ENCODE data around the gene LOC101059915.

The LOC101059915 gene

DNA sequence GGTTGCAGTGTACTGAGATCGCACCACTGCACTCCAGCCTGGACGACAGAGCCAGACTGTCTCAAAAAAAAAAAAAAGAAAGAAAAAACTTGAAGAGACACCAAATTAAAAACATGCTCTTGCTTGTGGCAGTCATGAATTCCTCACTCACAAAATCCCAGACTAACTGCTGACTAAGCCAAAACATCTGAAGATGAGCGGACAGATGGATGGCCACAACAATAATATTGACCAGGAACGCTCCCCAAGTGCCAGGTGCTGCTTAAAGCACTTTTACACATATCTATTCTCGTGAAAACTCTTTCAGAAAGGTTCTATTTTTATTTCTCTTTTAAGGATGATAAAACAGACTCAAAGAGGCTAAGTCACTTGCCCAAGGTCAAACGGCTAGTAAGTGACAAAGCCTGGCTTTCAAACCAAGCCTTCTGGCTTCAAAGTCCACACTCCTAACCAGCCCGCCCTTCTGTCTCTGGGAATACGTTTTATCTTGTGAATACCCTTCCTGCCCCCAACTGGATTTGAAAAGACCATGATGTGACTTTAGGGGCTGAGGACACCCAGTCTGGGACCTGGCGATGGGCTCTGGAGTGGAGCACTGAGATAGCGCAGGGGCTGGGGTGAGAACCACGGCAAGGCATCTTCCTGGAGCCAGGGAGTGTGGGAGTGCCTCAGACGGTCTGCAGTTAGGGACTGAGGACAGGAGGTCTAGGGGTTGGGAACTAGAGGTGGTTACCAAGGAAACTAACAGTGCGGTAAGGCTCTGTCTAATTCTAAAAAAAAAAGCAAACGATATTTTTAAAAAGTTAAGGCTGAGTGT lies 39.5 kb upstream of the LOC101059915 start:
- H3K9me3 ChIP-seq (replicated peaks; ENCODE audit: control insufficient read depth, insufficient read depth, low read length): no peaks in the 10 kb centered on the region; the same call in 2 of the 3 replicates
- intact Hi-C loops (cut with micrococcal nuclease; ENCODE audit: unreplicated experiment) (no loop called here), in situ Hi-C loops (cut with MboI) (no loop called here)
- H3K4me3 ChIP-seq: no peak overlapping the region
- H3K9ac ChIP-seq (ENCODE audit: control insufficient read depth, insufficient read depth, low read length): no peak overlapping the region
- ATAC-seq: no peak
- H3K4me2 ChIP-seq (ENCODE audit: control insufficient read depth, insufficient read depth): no peak overlapping the region
- ChIA-PET POLR2A (no interaction called here), SMC1A (ENCODE audit: uncharacterized antibody, unreplicated experiment) (no interaction called here), CTCF (no interaction called here), RAD21 (ENCODE audit: unreplicated experiment) (no interaction called here)
- H3K79me2 ChIP-seq (ENCODE audit: control insufficient read depth, insufficient read depth, low read length): no peaks in the 10 kb centered on the region
- no TSS peak for BruUV-seq (replicated peaks)
- no peaks in the 10 kb centered on the region for H3K27me3 ChIP-seq (replicated peaks in 1 of 2; ENCODE audit: control insufficient read depth in 2 of 2, insufficient read depth in 2 of 2, low read length in 1 of 2)
- H3K4me1 ChIP-seq (ENCODE audit: control insufficient read depth, insufficient read depth, low read length): peaks cover 40% of the 10 kb centered on the region
- H2AFZ ChIP-seq (ENCODE audit: control insufficient read depth, low read depth, low read length): no peak overlapping the region
- H3K36me3 ChIP-seq (ENCODE audit: control insufficient read depth in 2 of 2, insufficient read depth in 2 of 2, low read length in 1 of 2): no peaks in the 10 kb centered on the region
- DNase-seq (ENCODE audit: low read depth, low spot score): no peak
- 56% methylated on average over 14 of the region's 14 CpGs for WGBS (ENCODE audit: insufficient coverage, insufficient replicate concordance, low lambda C conversion rate, missing lambda C conversion rate)
- FAIRE-seq: no peak
- peak overlapping the region; percentile 9; the same call in 1 of the 2 replicates for H3K27ac ChIP-seq (ENCODE audit: control insufficient read depth, insufficient read depth)
- H4K20me1 ChIP-seq (ENCODE audit: control insufficient read depth, insufficient read depth): no peaks in the 10 kb centered on the region
- TF ChIP-seq NFYA (IDR thresholded peaks at IDR 0.05; ENCODE audit: borderline replicate concordance, low read depth, low read length): no peak
- no peak for TF ChIP-seq HCFC1 (IDR thresholded peaks at IDR 0.05; ENCODE audit: low read length)
- TF ChIP-seq SMAD1 (IDR thresholded peaks at IDR 0.05; ENCODE audit: low read depth, partially characterized antibody): no peak
- TF ChIP-seq LARP7 (IDR thresholded peaks at IDR 0.05): no peak
- TF ChIP-seq, protein P1, sequence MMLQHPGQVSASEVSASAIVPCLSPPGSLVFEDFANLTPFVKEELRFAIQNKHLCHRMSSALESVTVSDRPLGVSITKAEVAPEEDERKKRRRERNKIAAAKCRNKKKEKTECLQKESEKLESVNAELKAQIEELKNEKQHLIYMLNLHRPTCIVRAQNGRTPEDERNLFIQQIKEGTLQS (IDR thresholded peaks at IDR 0.05; ENCODE audit: borderline replicate concordance, extremely low read depth, low read depth, low read length): no peak
- TF ChIP-seq BACH1 (IDR thresholded peaks at IDR 0.05; ENCODE audit: borderline replicate concordance): no peak
- no peak for TF ChIP-seq CEBPB (IDR thresholded peaks at IDR 0.05; ENCODE audit: borderline replicate concordance in 1 of 2, low read depth in 2 of 2, low read length in 2 of 2)
- no peak for TF ChIP-seq YY1 (IDR thresholded peaks at IDR 0.05; ENCODE audit: low read depth, low read length)
- no peak for TF ChIP-seq USF2 (IDR thresholded peaks at IDR 0.05; ENCODE audit: borderline replicate concordance, low read depth, low read length)
- TF ChIP-seq JUNB (IDR thresholded peaks at IDR 0.05): no peak
- TF ChIP-seq ZNF274 (IDR thresholded peaks at IDR 0.05; ENCODE audit: insufficient read depth, insufficient read length): no peak
- no peak for TF ChIP-seq STAT3 (IDR thresholded peaks at IDR 0.05; ENCODE audit: low read depth, low read length)
- TF ChIP-seq, protein P2, sequence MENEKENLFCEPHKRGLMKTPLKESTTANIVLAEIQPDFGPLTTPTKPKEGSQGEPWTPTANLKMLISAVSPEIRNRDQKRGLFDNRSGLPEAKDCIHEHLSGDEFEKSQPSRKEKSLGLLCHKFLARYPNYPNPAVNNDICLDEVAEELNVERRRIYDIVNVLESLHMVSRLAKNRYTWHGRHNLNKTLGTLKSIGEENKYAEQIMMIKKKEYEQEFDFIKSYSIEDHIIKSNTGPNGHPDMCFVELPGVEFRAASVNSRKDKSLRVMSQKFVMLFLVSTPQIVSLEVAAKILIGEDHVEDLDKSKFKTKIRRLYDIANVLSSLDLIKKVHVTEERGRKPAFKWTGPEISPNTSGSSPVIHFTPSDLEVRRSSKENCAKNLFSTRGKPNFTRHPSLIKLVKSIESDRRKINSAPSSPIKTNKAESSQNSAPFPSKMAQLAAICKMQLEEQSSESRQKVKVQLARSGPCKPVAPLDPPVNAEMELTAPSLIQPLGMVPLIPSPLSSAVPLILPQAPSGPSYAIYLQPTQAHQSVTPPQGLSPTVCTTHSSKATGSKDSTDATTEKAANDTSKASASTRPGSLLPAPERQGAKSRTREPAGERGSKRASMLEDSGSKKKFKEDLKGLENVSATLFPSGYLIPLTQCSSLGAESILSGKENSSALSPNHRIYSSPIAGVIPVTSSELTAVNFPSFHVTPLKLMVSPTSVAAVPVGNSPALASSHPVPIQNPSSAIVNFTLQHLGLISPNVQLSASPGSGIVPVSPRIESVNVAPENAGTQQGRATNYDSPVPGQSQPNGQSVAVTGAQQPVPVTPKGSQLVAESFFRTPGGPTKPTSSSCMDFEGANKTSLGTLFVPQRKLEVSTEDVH (IDR thresholded peaks at IDR 0.05; ENCODE audit: low read depth, partially characterized antibody): no peak
- TF ChIP-seq NR2C1 (IDR thresholded peaks at IDR 0.05): no peak
- no peak for TF ChIP-seq ZBTB11 (CRISPR knock-in tag; IDR thresholded peaks at IDR 0.05)
- no peak for TF ChIP-seq JUND (IDR thresholded peaks at IDR 0.05; ENCODE audit: low read depth, low read length)
